22Rv1 (cell line): Measurements from ENCODE around the gene DDR2.

ENCODE experiments used
- H3K27ac ChIP-seq: fragments of 450-650 bp; 2 replicates; pipeline ENCODE4 v1.5.1; 2017
- ZFX ChIP-seq: fragments of 450-650 bp; IDR thresholded peaks from 2 replicates; pipeline ENCODE4 v1.6.1; 2017; ENCODE audit warnings: antibody characterized with exemption, borderline replicate concordance
- TF ChIP-seq, protein P1 (sequence below): fragments of 450-650 bp; IDR thresholded peaks from 2 replicates; pipeline ENCODE4 v1.5.1; 2017; ENCODE audit warnings: mild to moderate bottlenecking

DDR2 gene

DNA sequence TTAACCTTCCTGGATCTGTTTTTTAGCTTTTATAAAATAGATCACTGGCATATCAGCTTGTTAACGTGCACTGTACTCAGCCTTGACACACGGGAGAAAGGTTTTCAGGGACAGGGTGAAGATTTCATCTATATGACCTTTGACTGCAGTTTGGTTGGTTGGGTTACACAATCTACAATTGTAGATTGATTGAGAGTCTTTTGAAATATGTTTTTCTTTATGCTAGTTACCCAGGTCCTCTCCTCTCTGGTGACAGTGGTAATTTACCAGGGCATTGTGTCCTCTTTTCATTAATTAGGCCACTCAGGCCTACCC, 48.8 kb downstream of the DDR2 start:
- H3K27ac ChIP-seq = no peak overlapping the region
- TF ChIP-seq, protein P1, sequence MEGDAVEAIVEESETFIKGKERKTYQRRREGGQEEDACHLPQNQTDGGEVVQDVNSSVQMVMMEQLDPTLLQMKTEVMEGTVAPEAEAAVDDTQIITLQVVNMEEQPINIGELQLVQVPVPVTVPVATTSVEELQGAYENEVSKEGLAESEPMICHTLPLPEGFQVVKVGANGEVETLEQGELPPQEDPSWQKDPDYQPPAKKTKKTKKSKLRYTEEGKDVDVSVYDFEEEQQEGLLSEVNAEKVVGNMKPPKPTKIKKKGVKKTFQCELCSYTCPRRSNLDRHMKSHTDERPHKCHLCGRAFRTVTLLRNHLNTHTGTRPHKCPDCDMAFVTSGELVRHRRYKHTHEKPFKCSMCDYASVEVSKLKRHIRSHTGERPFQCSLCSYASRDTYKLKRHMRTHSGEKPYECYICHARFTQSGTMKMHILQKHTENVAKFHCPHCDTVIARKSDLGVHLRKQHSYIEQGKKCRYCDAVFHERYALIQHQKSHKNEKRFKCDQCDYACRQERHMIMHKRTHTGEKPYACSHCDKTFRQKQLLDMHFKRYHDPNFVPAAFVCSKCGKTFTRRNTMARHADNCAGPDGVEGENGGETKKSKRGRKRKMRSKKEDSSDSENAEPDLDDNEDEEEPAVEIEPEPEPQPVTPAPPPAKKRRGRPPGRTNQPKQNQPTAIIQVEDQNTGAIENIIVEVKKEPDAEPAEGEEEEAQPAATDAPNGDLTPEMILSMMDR = no peak
- no peak for TF ChIP-seq ZFX

DNA sequence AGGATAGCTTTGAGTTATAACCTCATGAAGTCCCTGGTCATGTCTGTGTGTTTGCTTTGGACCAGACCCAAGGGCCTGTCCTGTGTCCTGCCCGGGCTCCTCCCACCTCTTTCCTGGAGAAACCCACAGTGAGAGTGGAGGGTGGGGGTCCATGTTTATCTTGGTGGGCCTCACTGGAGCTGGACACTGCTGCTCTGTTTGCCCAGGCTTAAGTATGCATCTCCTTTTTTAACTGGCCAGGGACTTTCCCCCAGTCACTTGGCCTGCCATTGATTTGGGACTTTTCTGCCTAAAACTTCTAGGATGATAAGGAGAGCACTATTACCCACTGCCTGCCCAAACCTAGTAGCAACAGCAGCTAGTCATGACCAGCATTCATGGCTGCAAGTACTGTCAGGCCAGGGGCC, 49.8 kb downstream of the DDR2 start:
- no peak overlapping the region for H3K27ac ChIP-seq
- no peak for TF ChIP-seq ZFX
- TF ChIP-seq, protein P1 = no peak

DNA sequence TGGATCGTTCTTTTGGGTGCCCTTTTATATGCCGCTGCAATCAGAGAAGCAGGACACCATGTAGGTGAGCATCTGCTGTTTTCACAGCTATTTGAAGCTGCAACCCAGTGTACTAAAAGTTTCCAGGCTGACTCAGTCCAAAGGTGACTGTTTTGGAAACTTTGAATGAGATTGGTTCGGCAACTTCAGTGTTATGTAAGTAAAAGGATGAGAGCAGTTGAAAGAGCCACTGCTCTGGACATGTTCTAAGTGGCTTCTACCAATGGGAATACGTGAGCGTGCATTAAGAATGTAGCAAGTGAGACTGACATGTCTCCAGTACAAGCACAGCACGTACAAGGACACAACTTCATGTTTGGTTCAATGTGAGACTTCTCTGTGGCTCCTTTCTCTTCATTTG, 55.6 kb downstream of the DDR2 start:
- H3K27ac ChIP-seq = no peak overlapping the region
- TF ChIP-seq ZFX = no peak

DNA sequence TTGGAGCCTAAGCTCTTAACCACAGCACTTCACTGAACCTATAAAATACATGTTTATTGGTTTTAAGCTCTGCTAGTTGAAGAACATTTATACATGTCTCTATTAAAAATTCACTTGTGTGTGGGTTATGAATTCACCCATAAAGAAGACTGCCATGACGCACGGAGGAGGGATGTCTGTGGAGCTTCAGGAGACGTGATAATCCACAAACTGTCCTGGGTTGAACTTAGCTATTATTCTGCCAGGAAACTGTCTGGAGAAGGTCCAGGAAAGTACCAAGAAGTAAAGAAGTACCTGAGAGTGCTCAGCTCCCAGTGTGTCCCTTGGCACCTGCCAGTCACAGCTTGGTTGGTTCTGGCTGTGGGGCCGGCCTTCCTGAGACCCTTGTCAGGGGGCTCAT, 56.3 kb downstream of the DDR2 start:
- no peak overlapping the region for H3K27ac ChIP-seq

DNA sequence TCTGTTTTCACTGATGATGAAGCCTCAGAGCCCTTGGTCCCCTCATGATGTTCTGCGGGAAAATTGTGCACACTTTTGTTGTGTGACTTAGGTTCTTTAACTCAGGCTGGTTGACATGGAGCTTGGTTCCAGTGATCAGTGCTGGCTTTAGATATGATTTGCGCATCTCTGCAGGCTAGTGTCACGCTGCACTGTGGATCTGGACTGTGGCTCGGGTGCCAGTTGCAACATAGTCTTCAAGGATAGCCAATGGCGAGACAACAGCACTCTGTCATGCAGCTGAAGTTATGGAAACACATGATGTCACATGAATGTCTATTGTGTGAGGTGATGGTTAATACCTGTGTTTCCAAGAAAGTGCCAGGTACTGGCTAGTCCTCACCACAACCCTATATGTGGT, 56.7 kb downstream of the DDR2 start:
- no peak overlapping the region for H3K27ac ChIP-seq
- TF ChIP-seq, protein P1 = no peak
- no peak for TF ChIP-seq ZFX

More for the DNA sequence above, 56.3 kb downstream of the DDR2 start:
- TF ChIP-seq ZFX = no peak
- TF ChIP-seq, protein P1 = no peak

DNA sequence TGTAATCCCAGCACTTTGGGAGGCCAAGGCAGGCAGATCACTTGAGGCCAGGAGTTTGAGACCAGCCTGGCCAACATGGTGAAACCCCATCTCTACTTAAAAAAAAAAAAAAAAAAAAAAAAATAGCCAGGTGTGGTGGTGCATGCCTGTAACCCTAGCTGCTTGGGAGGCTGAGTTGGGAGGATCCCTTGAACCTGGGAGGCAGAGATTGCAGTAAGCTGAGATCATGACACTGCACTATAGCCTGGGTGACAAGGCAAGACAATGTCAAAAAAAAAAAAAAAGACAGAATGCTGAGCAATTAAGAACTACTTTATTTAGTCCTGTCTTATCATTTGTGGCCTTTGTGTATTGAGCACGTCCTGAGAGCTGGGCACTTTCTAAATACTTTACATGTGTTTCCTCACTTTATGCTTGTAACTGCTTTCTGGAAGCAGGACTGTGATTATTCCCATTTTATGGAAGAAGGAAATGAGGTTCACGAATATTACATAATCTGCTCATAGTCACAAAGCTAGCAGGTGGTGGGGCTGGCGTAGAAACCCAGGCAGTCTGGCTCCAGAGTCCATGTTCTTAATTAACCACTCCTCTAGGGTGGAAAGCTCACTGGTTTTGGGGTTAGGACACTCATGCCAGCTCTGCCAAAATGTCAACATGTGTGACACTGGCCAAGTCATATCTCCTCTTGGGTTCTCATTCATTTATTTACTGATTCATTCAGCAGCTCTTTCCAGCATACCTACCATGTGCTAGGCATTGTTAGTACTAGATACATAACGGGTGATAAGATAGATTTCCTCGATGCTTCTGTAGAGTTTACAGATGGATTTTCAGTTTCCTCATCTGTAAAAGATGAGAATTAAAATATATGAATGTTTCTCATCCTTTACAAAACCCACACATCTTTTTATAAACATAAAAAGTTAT, 57.7 kb downstream of the DDR2 start:
- no peak for TF ChIP-seq ZFX
- TF ChIP-seq, protein P1 = no peak
- H3K27ac ChIP-seq = no peak overlapping the region

DNA sequence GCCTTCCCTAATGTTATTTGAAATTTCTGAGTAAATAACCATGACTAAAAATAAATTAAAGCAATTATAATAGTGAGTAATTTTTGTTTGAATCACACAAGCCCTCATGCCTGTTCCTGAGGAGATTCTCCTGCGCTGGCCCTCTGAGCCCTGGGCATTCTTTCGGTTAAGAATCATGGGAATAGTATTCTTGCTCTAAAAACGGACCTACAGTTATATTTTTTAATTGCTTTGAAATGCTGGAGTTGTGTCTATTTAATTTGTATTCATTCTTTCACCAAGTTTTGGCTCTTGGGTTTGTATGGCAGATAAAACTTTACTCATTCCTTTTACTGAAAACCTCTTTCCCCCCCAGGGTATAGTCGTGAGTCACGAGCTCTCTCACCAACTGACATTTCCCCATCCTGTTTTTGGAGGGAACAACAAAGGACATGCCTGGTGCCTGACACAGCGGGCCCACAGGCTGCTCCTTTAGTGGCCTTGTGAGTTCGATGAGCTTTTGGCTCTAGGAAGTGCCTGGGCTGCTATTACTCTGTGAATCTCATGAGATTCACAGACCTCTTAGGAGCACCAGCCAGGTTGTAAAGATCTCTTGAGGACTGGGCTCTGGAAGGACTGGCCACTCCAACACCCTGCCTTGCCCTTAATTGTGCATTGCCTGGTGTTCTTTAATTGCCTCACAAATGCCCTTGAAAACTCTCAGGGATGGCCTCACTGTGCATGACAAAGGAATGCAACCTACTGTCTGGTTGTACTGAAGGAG, 58.6 kb downstream of the DDR2 start:
- H3K27ac ChIP-seq = no peak overlapping the region
- TF ChIP-seq ZFX = no peak
- TF ChIP-seq, protein P1 = no peak
